Heart left ventricle (tissue), 13 donors: ENCODE measurements around the gene MPDU1.

Source experiments
- CTCF ChIP-seq, 12 donors: fragments of 200-600 bp; sonication (generic) in 4 of 12; IDR thresholded peaks; one replicate each; pipeline versions ENCODE4 v1.5.0 to v1.8.0; 2018 to 2022; ENCODE audit warnings: antibody characterized with exemption in 12 of 12, mild to moderate bottlenecking in 5 of 12
- POLR2A ChIP-seq, 2 donors: fragments of 450-650 bp; IDR thresholded peaks; one replicate each; pipeline ENCODE4 v1.6.1; 2017; ENCODE audit warnings: antibody characterized with exemption in 2 of 2, mild to moderate bottlenecking in 2 of 2, moderate library complexity in 2 of 2
- donor health status: ischemic (EF 13 %, LVEDD 7.1; RV severe dilation, severe dysfunction).
- donor health status: DM: no; HTN: yes; CAD: no.
- donor health status: DM: no; HTN: no; CAD: no.
- donor health status: ischemic (EF 25% LVEDD 6.9; RV normal size, moderate dysfunction).
- donor health status: ischemic (EF 25% LVEDD 5.7; RV mildly dilated, moderate dysfunction).
- donor health status: ischemic (EF 35%, LVEDD 5.7; RV mildly dilated, moderate dysfunction).
- donor health status: nonischemic (EF 11% LVEDD 7.7; RV severe dilation, severe dysfunction).
- donor health status: DM: yes; HTN: yes; CAD: no.
- donor health status: PGD.
- donor health status: ischemic (EF 29% LVEDD 5.4; RV normal size, mild dysfunction).
- donor health status: nonischemic (EF 23%, LVEDD 6.1; RV moderate dilation, normal function).

DNA sequence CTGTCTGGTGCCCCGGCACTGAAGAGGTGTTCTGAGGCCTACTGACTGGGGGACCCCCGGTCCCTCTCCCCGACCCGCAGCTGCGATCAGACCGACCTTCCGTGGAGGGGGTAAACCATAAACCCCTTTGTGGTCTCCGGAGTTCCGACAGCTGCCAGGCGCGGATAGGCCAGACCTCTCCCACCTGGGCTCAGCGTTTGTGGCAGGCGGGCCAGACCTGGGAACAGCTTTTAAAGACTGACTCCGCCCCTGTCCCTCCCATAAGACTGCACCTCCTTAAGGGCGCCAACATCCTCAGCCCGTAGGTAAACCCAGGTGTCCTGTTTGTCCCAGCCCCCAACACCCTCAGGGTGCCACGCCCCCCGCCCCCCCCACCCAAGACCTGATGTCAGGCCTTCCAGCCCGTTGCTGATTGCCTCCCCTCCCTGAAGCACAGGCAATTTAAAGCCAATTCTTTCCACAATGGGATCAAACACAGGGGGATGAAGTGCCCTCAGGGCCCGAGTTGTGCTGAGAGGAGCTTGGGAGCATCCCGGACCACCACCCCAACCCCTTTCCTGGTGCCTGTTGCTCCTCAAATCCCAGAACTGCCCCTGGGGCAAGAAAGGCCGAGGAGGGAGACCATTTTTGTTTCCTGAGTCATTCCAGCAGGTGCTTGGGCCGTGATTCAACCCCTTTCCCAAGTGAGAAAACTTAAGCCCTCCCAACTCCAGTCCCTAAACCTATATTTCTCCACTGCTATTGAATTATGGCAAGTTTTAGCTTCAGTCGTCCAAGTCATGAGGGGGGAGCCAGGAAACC, 6.4 kb downstream of the MPDU1 start, which contains the start of gene SOX15:
- no peak for TF ChIP-seq CTCF (IDR thresholded peaks at IDR 0.05)
- no peak for TF ChIP-seq POLR2A (IDR thresholded peaks at IDR 0.05)
